Activated CD4-positive, alpha-beta T cell treated with anti-CD3 and anti-CD28 coated beads, Interleukin-2, amount 10 ng/mL, durations not matched to agents 7 days and 5 days (primary cell): Measurements from ENCODE around the gene MICAL3. TPM values are rescaled to one million over a fixed set of nuclear protein-coding genes. Genes with fewer than 3 reads are reported as not detected.

Source experiments
- CTCF ChIA-PET: fragments of 350-600 bp; sonication (Branson Sonifier 250); formaldehyde crosslinking; loops from one replicate; lab custom pipeline; 2021; ENCODE audit warnings: antibody characterized with exemption; lab: Charles Lee
- POLR2A ChIA-PET: fragments of 350-600 bp; sonication (Branson Sonifier 250); formaldehyde crosslinking; loops from one replicate; lab custom pipeline; 2021; ENCODE audit warnings: antibody characterized with exemption; lab: Charles Lee
- DNase-seq: peaks from one replicate; pipeline ENCODE4 v3.0.0-alpha.2; 2020
- H3K27ac Mint-ChIP-seq: one replicate; pipeline ENCODE4 v1.8.0; 2021; ENCODE audit warnings: mild to moderate bottlenecking, moderate library complexity, mixed read lengths
- H3K27me3 Mint-ChIP-seq: one replicate; pipeline ENCODE4 v1.8.0; 2021; ENCODE audit warnings: mixed read lengths
- H3K36me3 Mint-ChIP-seq: one replicate; pipeline ENCODE4 v1.8.0; 2021; ENCODE audit warnings: low read depth, mixed read lengths
- H3K4me1 Mint-ChIP-seq: one replicate; pipeline ENCODE4 v1.8.0; 2021; ENCODE audit warnings: mixed read lengths
- H3K4me3 Mint-ChIP-seq: one replicate; pipeline ENCODE4 v1.8.0; 2021; ENCODE audit warnings: mild to moderate bottlenecking, moderate library complexity, mixed read lengths
- H3K9me3 Mint-ChIP-seq: one replicate; pipeline ENCODE4 v1.8.0; 2021; ENCODE audit warnings: mixed read lengths
- total RNA-seq, 2 experiments: library from RNA; stranded (reverse); gene quantifications; one replicate each; pipeline ENCODE4 v1.2.3, GENCODE V29; 2021

MICAL3 gene
- total RNA-seq, 2 experiments from 2014 or later = 19.1 to 21.4 TPM

- ChIA-PET POLR2A (no interaction called here), CTCF (no interaction called here)
- Mint-ChIP-seq H3K27ac (no peak overlapping the region), H3K27me3 (no peaks in the 10 kb centered on the region), H3K36me3 (no peaks in the 10 kb centered on the region), H3K4me3 (no peak overlapping the region), H3K9me3 (no peaks in the 10 kb centered on the region), H3K4me1 (no peaks in the 10 kb centered on the region)
- DNase-seq = no peak
These were observed 213.2 kb downstream of the MICAL3 start for GRCh38 chr22:17811119-17811518.

- Mint-ChIP-seq H3K27ac (no peak overlapping the region), H3K4me1 (no peaks in the 10 kb centered on the region), H3K36me3 (no peaks in the 10 kb centered on the region), H3K4me3 (no peak overlapping the region), H3K27me3 (no peaks in the 10 kb centered on the region), H3K9me3 (no peaks in the 10 kb centered on the region)
- ChIA-PET POLR2A (no interaction called here), CTCF (no interaction called here)
- DNase-seq = no peak
These were observed 213.7 kb downstream of the MICAL3 start for GRCh38 chr22:17810570-17811116.

DNA sequence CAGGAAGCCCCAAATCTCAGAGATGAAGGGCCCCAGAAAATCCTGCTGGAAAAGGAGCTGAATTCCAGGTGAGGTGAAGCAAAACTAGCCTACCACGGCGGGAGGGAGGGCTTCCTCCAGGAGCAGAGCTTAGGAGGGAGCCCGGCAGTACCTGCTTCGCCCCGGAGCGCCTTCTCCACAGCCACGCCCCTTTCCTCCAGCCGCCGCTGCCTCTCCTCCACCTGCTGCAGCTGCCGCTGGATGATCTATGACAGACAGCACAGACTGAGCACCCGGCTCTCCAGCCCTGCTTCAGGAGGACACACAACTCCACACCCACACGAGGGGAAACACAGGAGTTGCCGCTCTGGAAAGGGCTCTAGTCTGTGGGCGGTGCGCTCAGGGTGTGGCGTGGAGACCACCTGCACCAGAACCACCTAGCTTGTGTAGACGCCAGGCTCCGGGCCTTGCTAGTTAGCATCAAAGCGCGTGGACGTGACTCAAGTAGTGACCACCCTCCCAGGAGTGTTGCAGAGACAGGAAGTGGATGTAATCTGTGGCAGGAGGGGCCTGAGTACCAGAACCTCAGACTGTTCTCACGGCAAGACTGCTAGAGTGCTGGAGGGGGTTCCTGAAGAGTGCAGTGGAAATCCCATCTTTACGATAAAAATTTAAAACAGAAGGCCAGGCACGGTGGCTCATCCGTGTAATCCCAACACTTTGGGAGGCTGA is 215.5 kb downstream of the MICAL3 start:
- no peaks in the 10 kb centered on the region for H3K4me1 Mint-ChIP-seq
- no peaks in the 10 kb centered on the region for H3K36me3 Mint-ChIP-seq
- no peak for DNase-seq
- no peaks in the 10 kb centered on the region for H3K9me3 Mint-ChIP-seq
- H3K27me3 Mint-ChIP-seq = no peaks in the 10 kb centered on the region
- no peak overlapping the region for H3K4me3 Mint-ChIP-seq
- ChIA-PET POLR2A (no interaction called here), CTCF (interaction anchor here (0.6 to 0.8 kb wide), 2 partner anchors 24 to 340 kb away, joined by 3 to 4 read pairs; no protein-coding TSS in a partner anchor)
- no peak overlapping the region for H3K27ac Mint-ChIP-seq

GRCh38 chr22:17807578-17808410 is 216.6 kb downstream of the MICAL3 start:
- Mint-ChIP-seq H3K4me1 (no peaks in the 10 kb centered on the region), H3K4me3 (no peak overlapping the region), H3K36me3 (no peaks in the 10 kb centered on the region), H3K27me3 (no peaks in the 10 kb centered on the region), H3K9me3 (no peaks in the 10 kb centered on the region), H3K27ac (no peak overlapping the region)
- ChIA-PET POLR2A (no interaction called here), CTCF (interaction anchor here (0.6 kb wide), 1 partner anchor 736 kb away, joined by 3 read pairs; no protein-coding TSS in a partner anchor)
- DNase-seq = no peak

DNA sequence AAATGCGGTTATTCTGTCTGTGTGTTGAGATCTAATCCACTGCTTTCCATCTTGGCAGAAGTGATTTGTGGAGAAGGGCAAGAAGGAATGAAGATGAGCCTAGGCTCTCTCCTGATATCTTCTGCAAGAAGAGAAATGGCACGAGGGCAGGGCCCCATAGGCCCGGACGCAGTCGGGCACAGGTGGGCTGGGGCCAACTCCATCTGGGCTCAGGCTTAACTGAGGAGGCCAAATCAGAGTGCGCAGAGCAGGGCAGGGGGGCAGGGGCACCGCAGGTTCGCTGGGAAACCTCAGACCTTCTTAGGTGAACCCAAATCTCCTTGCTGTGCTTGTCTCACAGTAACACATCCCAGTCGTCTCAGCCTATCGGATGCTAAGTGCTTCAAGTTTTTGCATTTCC is 217.3 kb downstream of the MICAL3 start:
- Mint-ChIP-seq H3K4me1 (no peaks in the 10 kb centered on the region), H3K36me3 (no peaks in the 10 kb centered on the region), H3K9me3 (no peaks in the 10 kb centered on the region), H3K4me3 (no peak overlapping the region), H3K27me3 (no peaks in the 10 kb centered on the region), H3K27ac (no peak overlapping the region)
- no peak for DNase-seq
- POLR2A ChIA-PET = no interaction called here
- CTCF ChIA-PET = interaction anchor here (0.6 kb wide), 1 partner anchor 735 kb away, joined by 3 read pairs; no protein-coding TSS in a partner anchor

- no peaks in the 10 kb centered on the region for H3K27me3 Mint-ChIP-seq
- ChIA-PET CTCF (no interaction called here), POLR2A (no interaction called here)
- DNase-seq = no peak
- H3K36me3 Mint-ChIP-seq = no peaks in the 10 kb centered on the region
- no peak overlapping the region for H3K27ac Mint-ChIP-seq
- no peaks in the 10 kb centered on the region for H3K9me3 Mint-ChIP-seq
- H3K4me1 Mint-ChIP-seq = no peaks in the 10 kb centered on the region
- no peak overlapping the region for H3K4me3 Mint-ChIP-seq
These were observed 217.9 kb downstream of the MICAL3 start for GRCh38 chr22:17806437-17806836.

- no peaks in the 10 kb centered on the region for H3K27me3 Mint-ChIP-seq
- no peak overlapping the region for H3K4me3 Mint-ChIP-seq
- ChIA-PET POLR2A (no interaction called here), CTCF (interaction anchor here (0.8 to 2.9 kb wide), 4 partner anchors 19 to 72 kb away, joined by 3 to 12 read pairs (median 3); no protein-coding TSS in a partner anchor)
- H3K9me3 Mint-ChIP-seq = no peaks in the 10 kb centered on the region
- no peak overlapping the region for H3K27ac Mint-ChIP-seq
- H3K36me3 Mint-ChIP-seq = no peaks in the 10 kb centered on the region
- no peak for DNase-seq
- no peaks in the 10 kb centered on the region for H3K4me1 Mint-ChIP-seq
These were observed 219.9 kb downstream of the MICAL3 start for GRCh38 chr22:17804331-17805080.

- Mint-ChIP-seq H3K36me3 (no peaks in the 10 kb centered on the region), H3K27ac (no peak overlapping the region), H3K9me3 (no peaks in the 10 kb centered on the region), H3K4me1 (no peaks in the 10 kb centered on the region), H3K4me3 (no peak overlapping the region), H3K27me3 (no peaks in the 10 kb centered on the region)
- ChIA-PET CTCF (interaction anchor here (1.9 to 2.9 kb wide), 2 partner anchors 18 to 22 kb away, joined by 4 to 12 read pairs; no protein-coding TSS in a partner anchor), POLR2A (no interaction called here)
- DNase-seq = no peak
These were observed 220.6 kb downstream of the MICAL3 start for GRCh38 chr22:17803609-17804270.

GRCh38 chr22:17802822-17803221 is 221.5 kb downstream of the MICAL3 start:
- Mint-ChIP-seq H3K4me3 (no peak overlapping the region), H3K9me3 (no peaks in the 10 kb centered on the region), H3K27ac (no peak overlapping the region), H3K4me1 (peaks cover 6% of the 10 kb centered on the region), H3K36me3 (no peaks in the 10 kb centered on the region), H3K27me3 (no peaks in the 10 kb centered on the region)
- POLR2A ChIA-PET = no interaction called here
- DNase-seq = no peak
- CTCF ChIA-PET = interaction anchor here (0.6 to 2.9 kb wide), 3 partner anchors 17 to 51 kb away, joined by 3 to 12 read pairs (median 4); no protein-coding TSS in a partner anchor

GRCh38 chr22:17802411-17802810 is 221.9 kb downstream of the MICAL3 start:
- Mint-ChIP-seq H3K27me3 (no peaks in the 10 kb centered on the region), H3K4me3 (no peak overlapping the region), H3K36me3 (no peaks in the 10 kb centered on the region), H3K9me3 (no peaks in the 10 kb centered on the region), H3K27ac (no peak overlapping the region), H3K4me1 (peaks cover 7% of the 10 kb centered on the region)
- ChIA-PET CTCF (interaction anchor here (1.9 kb wide), 1 partner anchor 21 kb away, joined by 4 read pairs; no protein-coding TSS in a partner anchor), POLR2A (no interaction called here)
- DNase-seq = no peak

DNA sequence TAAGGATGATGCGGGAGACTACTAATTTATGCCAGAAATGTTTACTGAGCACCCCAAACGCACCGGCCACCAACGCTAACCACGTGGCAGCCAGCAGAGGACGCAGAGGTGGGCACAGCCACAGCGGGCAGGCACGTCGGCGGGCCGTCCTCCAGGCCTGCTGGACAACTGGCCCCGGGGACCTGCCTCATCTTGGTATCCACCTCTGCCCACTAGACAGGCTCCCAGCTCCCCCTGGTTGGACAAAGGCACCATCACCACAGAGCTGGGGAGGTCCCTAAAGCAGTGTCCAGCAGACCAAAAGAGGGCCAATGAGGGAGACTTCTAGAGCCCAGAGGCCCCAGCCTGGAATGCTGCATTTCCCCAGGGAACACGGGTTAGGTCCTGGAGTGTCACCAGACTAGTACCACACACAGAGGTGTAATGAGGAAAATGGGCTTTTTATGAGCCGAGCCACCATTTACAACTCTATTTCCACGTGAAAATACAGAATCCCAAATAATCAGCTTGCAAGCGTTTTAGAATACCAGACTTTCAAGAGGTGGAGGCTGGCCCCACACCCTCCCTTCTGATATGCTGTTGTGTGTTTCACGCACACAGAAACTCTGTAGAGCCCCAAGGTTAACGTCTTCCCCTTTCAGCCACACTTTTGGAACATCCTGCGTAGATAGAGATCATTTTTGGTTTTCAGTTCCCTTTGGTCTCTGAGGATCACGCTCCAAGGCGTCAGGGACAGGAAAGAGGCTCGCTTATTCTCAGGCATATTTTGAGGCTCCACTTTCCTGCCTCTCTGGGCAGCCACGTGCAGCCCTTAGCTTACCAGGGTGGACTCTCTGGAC is 226.4 kb downstream of the MICAL3 start:
- H3K36me3 Mint-ChIP-seq = no peaks in the 10 kb centered on the region
- H3K9me3 Mint-ChIP-seq = no peaks in the 10 kb centered on the region
- H3K27me3 Mint-ChIP-seq = peaks cover 4% of the 10 kb centered on the region
- H3K27ac Mint-ChIP-seq = no peak overlapping the region
- no peak overlapping the region for H3K4me3 Mint-ChIP-seq
- POLR2A ChIA-PET = no interaction called here
- H3K4me1 Mint-ChIP-seq = peaks cover 7% of the 10 kb centered on the region
- CTCF ChIA-PET = no interaction called here
- no peak for DNase-seq
